Upper lobe of left lung (tissue), 4 donors: Measurements from ENCODE around the gene ZNF560.

Experiments
- EP300 ChIP-seq, 4 donors: sonication (generic); formaldehyde crosslinking; IDR thresholded peaks; one replicate each; pipeline ENCODE4 v1.5.1; 2017; ENCODE audit warnings: antibody characterized with exemption in 4 of 4, control low read depth in 2 of 4
- POLR2A ChIP-seq, 4 donors: fragments of 450-650 bp; IDR thresholded peaks; one replicate each; pipeline ENCODE4 v1.5.1; 2016 to 2017; ENCODE audit warnings: antibody characterized with exemption in 4 of 4, mild to moderate bottlenecking in 2 of 4
- TF ChIP-seq, protein P1 (sequence below), 6 experiments: fragments of 450-650 bp in 4 of 6; fragments of 200-600 bp in 2 of 6; sonication (generic) in 2 of 6; IDR thresholded peaks; one replicate each; pipeline ENCODE4 v1.5.1; 2016 to 2019; ENCODE audit warnings: antibody characterized with exemption in 6 of 6

DNA sequence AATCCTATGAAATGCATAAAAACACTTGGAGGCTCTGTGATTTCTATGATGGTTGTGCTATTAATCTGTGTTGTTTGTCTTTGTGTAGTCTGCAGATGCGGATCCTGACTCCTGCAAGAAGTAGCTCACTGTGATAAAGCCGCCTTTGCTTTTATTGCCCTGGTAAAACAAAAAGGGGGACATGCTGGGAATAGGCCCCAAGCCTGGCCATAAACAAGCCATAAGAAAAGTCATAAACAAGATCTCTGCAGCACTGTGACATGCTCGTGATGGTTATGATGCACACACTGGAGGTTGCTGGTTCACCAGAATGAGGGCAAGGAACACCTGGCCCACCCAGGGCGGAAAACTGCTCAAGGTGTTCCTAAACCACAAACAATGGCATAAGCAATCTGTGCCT is 36.5 kb downstream of the ZNF560 start:
- TF ChIP-seq POLR2A (IDR thresholded peaks at IDR 0.05) (no peak), EP300 (IDR thresholded peaks at IDR 0.05) (no peak)
- TF ChIP-seq, protein P1, sequence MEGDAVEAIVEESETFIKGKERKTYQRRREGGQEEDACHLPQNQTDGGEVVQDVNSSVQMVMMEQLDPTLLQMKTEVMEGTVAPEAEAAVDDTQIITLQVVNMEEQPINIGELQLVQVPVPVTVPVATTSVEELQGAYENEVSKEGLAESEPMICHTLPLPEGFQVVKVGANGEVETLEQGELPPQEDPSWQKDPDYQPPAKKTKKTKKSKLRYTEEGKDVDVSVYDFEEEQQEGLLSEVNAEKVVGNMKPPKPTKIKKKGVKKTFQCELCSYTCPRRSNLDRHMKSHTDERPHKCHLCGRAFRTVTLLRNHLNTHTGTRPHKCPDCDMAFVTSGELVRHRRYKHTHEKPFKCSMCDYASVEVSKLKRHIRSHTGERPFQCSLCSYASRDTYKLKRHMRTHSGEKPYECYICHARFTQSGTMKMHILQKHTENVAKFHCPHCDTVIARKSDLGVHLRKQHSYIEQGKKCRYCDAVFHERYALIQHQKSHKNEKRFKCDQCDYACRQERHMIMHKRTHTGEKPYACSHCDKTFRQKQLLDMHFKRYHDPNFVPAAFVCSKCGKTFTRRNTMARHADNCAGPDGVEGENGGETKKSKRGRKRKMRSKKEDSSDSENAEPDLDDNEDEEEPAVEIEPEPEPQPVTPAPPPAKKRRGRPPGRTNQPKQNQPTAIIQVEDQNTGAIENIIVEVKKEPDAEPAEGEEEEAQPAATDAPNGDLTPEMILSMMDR (IDR thresholded peaks at IDR 0.05), result no peak
